ENCODE measurements around the gene CLMP.

CLMP gene

GRCh38 chr11:123170929-123171328 is 24.1 kb downstream of the CLMP start:
- Histone ChIP-seq H3K27me3 (replicated peaks; ENCODE audit: control insufficient read depth, insufficient read depth, low read length) (no peaks in the 10 kb centered on the region), H3K36me3 (ENCODE audit: control insufficient read depth, insufficient read depth, low read length) (no peaks in the 10 kb centered on the region), H3K4me3 (replicated peaks; ENCODE audit: low read depth, low read length) (no peak overlapping the region)
- TF ChIP-seq CTCF (IDR thresholded peaks at IDR 0.05; ENCODE audit: insufficient read depth, low read length, poor library complexity, severe bottlenecking) = no peak
- DNase-seq (ENCODE audit: extremely low read depth, insufficient read length) = no peak

- no peak for DNase-seq (ENCODE audit: extremely low read depth, insufficient read length)
- Histone ChIP-seq H3K36me3 (ENCODE audit: control insufficient read depth, insufficient read depth, low read length) (no peaks in the 10 kb centered on the region), H3K27me3 (replicated peaks; ENCODE audit: control insufficient read depth, insufficient read depth, low read length) (no peaks in the 10 kb centered on the region), H3K4me3 (replicated peaks; ENCODE audit: low read depth, low read length) (no peak overlapping the region)
- TF ChIP-seq CTCF (IDR thresholded peaks at IDR 0.05; ENCODE audit: insufficient read depth, low read length, poor library complexity, severe bottlenecking) = no peak
Measured at GRCh38 chr11:123169821-123170220, 25.2 kb downstream of the CLMP start.

- no peak for TF ChIP-seq CTCF (IDR thresholded peaks at IDR 0.05; ENCODE audit: insufficient read depth, low read length, poor library complexity, severe bottlenecking)
- no peak overlapping the region for H3K4me3 ChIP-seq (replicated peaks; ENCODE audit: low read depth, low read length)
- no peak for DNase-seq (ENCODE audit: extremely low read depth, insufficient read length)
Measured at GRCh38 chr11:123168955-123169484, 26.0 kb downstream of the CLMP start.

GRCh38 chr11:123168241-123168640 is 26.8 kb downstream of the CLMP start:
- no peak for DNase-seq (ENCODE audit: extremely low read depth, insufficient read length)
- H3K4me3 ChIP-seq (replicated peaks; ENCODE audit: low read depth, low read length) = no peak overlapping the region
- no peaks in the 10 kb centered on the region for H3K36me3 ChIP-seq (ENCODE audit: control insufficient read depth, insufficient read depth, low read length)
- no peak for TF ChIP-seq CTCF (IDR thresholded peaks at IDR 0.05; ENCODE audit: insufficient read depth, low read length, poor library complexity, severe bottlenecking)
- H3K27me3 ChIP-seq (replicated peaks; ENCODE audit: control insufficient read depth, insufficient read depth, low read length) = no peaks in the 10 kb centered on the region; the same call in 1 of the 2 replicates

More at GRCh38 chr11:123168955-123169484, 26.0 kb downstream of the CLMP start:
- H3K36me3 ChIP-seq (ENCODE audit: control insufficient read depth, insufficient read depth, low read length) = no peaks in the 10 kb centered on the region
- H3K27me3 ChIP-seq (replicated peaks; ENCODE audit: control insufficient read depth, insufficient read depth, low read length) = no peaks in the 10 kb centered on the region

GRCh38 chr11:123166071-123166559 is 28.9 kb downstream of the CLMP start:
- no peak for DNase-seq (ENCODE audit: extremely low read depth, insufficient read length)
- TF ChIP-seq CTCF (IDR thresholded peaks at IDR 0.05; ENCODE audit: insufficient read depth, low read length, poor library complexity, severe bottlenecking) = peak; percentile 76
- H3K4me3 ChIP-seq (replicated peaks; ENCODE audit: low read depth, low read length) = no peak overlapping the region
- H3K27me3 ChIP-seq (replicated peaks; ENCODE audit: control insufficient read depth, insufficient read depth, low read length) = no peaks in the 10 kb centered on the region; the same call in 1 of the 2 replicates
- H3K36me3 ChIP-seq (ENCODE audit: control insufficient read depth, insufficient read depth, low read length) = no peaks in the 10 kb centered on the region

Measured in GM06990 (cell line).